B cell (primary cell): Measurements from ENCODE around the gene SULT1A2. TPM values are rescaled to one million over a fixed set of nuclear protein-coding genes. Genes with fewer than 3 reads are reported as not detected.

ENCODE experiments used
- ATAC-seq: fragments of 200-7000 bp; cut with Tn5 transposase; one replicate; pipeline ENCODE4 v1.10.0; 2021; ENCODE audit warnings: low read depth, mild to moderate bottlenecking, moderate number of reproducible peaks, moderate library complexity
- CTCF ChIA-PET: fragments of 350-600 bp; sonication (Branson Sonifier 250); formaldehyde crosslinking; loops from one replicate; lab custom pipeline; 2021; ENCODE audit warnings: antibody characterized with exemption, inconsistent platforms; lab: Charles Lee
- POLR2A ChIA-PET: fragments of 350-600 bp; sonication (Branson Sonifier 250); formaldehyde crosslinking; loops from one replicate; lab custom pipeline; 2021; ENCODE audit warnings: antibody characterized with exemption; lab: Charles Lee
- DNase-seq: peaks from one replicate; pipeline ENCODE4 v3.0.0; 2013
- H2AFZ ChIP-seq: 2 replicates; pipeline ENCODE4 v1.6.1; 2012; ENCODE audit warnings: mild to moderate bottlenecking, low read depth, low read length; ENCODE audit not compliant: insufficient read depth, poor library complexity, severe bottlenecking
- H3K27ac ChIP-seq, 2 donors: 1 replicate in 1 of 2; 2 replicates in 1 of 2; pipeline ENCODE4 v1.5.1; 2012 to 2013; ENCODE audit warnings: low read length in 2 of 2, mild to moderate bottlenecking in 2 of 2, moderate library complexity in 1 of 2
- H3K27me3 ChIP-seq, 4 experiments: fragments of 200-600 bp in 1 of 4; sonication (generic) in 1 of 4; replicated peaks in 1 of 4; 1 replicate in 2 of 4; 2 replicates in 2 of 4; pipeline versions ENCODE4 v1.6.1 to v1.7.0; 2013 to 2016; ENCODE audit warnings: low read length in 3 of 4, mild to moderate bottlenecking in 2 of 4, mixed read lengths in 1 of 4, moderate library complexity in 1 of 4; ENCODE audit not compliant: insufficient read depth in 4 of 4, control insufficient read depth in 3 of 4; ENCODE audit errors: control extremely low read depth in 1 of 4
- H3K36me3 ChIP-seq, 2 experiments: replicated peaks in 1 of 2; 1 replicate in 1 of 2; 2 replicates in 1 of 2; pipeline versions ENCODE4 v1.6.1 to v1.7.1; 2013; ENCODE audit warnings: low read length in 1 of 2; ENCODE audit not compliant: insufficient read depth in 2 of 2, control insufficient read depth in 1 of 2; ENCODE audit errors: control extremely low read depth in 1 of 2, extremely low read depth in 1 of 2
- H3K4me1 ChIP-seq, 2 donors: fragments of 200-600 bp in 1 of 2; sonication (generic) in 1 of 2; 1 replicate in 1 of 2; 2 replicates in 1 of 2; pipeline versions ENCODE4 v1.5.1 to v1.6.1; 2013 to 2017; ENCODE audit warnings: low read length in 2 of 2; ENCODE audit not compliant: control insufficient read depth in 2 of 2, insufficient read depth in 2 of 2
- H3K4me2 ChIP-seq: replicated peaks from 2 replicates; pipeline ENCODE3; 2012; ENCODE audit warnings: mild to moderate bottlenecking, low read depth, low read length; ENCODE audit not compliant: poor library complexity, severe bottlenecking
- H3K4me3 ChIP-seq, 5 experiments: fragments of 200-600 bp in 1 of 5; sonication (generic) in 1 of 5; 1 replicate in 3 of 5; 2 replicates in 2 of 5; pipeline versions ENCODE4 v1.5.1 to v1.7.0; 2011 to 2016; ENCODE audit warnings: low read length in 4 of 5, mild to moderate bottlenecking in 4 of 5, low read depth in 2 of 5, control low read depth in 1 of 5, moderate library complexity in 1 of 5; ENCODE audit not compliant: insufficient read depth in 1 of 5; ENCODE audit errors: control extremely low read depth in 1 of 5, extremely low read depth in 1 of 5
- H3K79me2 ChIP-seq: fragments of 200-600 bp; sonication (generic); one replicate; pipeline ENCODE4 v1.6.0; 2016; ENCODE audit warnings: low read length; ENCODE audit not compliant: control insufficient read depth, insufficient read depth
- H3K9ac ChIP-seq: fragments of 200-600 bp; sonication (generic); 2 replicates; pipeline ENCODE4 v1.6.1; 2017; ENCODE audit warnings: mild to moderate bottlenecking, low read length, moderate library complexity
- H3K9me3 ChIP-seq, 3 donors: one replicate each; pipeline versions ENCODE4 v1.6.1 to v1.7.1; 2013; ENCODE audit warnings: low read length in 2 of 3; ENCODE audit not compliant: control insufficient read depth in 2 of 3, insufficient read depth in 1 of 3; ENCODE audit errors: control extremely low read depth in 1 of 3
- H4K20me1 ChIP-seq: 2 replicates; pipeline ENCODE4 v1.6.0; 2012; ENCODE audit warnings: mild to moderate bottlenecking, low read length; ENCODE audit not compliant: insufficient read depth, control insufficient read depth, poor library complexity, severe bottlenecking
- H3K27ac Mint-ChIP-seq: one replicate; pipeline ENCODE4 v1.8.0; 2021; ENCODE audit warnings: mixed read lengths
- H3K27me3 Mint-ChIP-seq: one replicate; pipeline ENCODE4 v1.8.0; 2021; ENCODE audit warnings: mixed read lengths
- H3K4me1 Mint-ChIP-seq: one replicate; pipeline ENCODE4 v1.8.0; 2021; ENCODE audit warnings: mixed read lengths
- H3K4me3 Mint-ChIP-seq: one replicate; pipeline ENCODE4 v1.8.0; 2021; ENCODE audit warnings: mixed read lengths
- H3K9me3 Mint-ChIP-seq: one replicate; pipeline ENCODE4 v1.8.0; 2022; ENCODE audit warnings: mixed read lengths; ENCODE audit not compliant: insufficient read depth
- CTCF ChIP-seq: fragments of 200-600 bp; IDR thresholded peaks from one replicate; pipeline ENCODE4 v1.8.0; 2022; ENCODE audit warnings: antibody characterized with exemption, mild to moderate bottlenecking
- EZH2 ChIP-seq: IDR thresholded peaks from 2 replicates; pipeline ENCODE4 v1.6.1; 2012; ENCODE audit warnings: borderline replicate concordance, low read depth, mild to moderate bottlenecking, moderate library complexity, low read length; ENCODE audit not compliant: insufficient read depth, poor library complexity, severe bottlenecking
- WGBS: methylation state at CpG from one replicate; pipeline ENCODE4 v1.1.5; 2013; ENCODE audit warnings: missing lambda C conversion rate; ENCODE audit not compliant: insufficient coverage; 5-methylcytosine and 5-hydroxymethylcytosine counted together
- intact Hi-C: fragments of 100-400 bp; cut with micrococcal nuclease; formaldehyde crosslinking; loops from one replicate; pipeline ENCODE4 v1.10.0; 2022
- polyA plus RNA-seq: library from polyadenylated mRNA; depleted of rRNA; stranded (reverse); fragments of >200 nt; gene quantifications from 2 replicates; pipeline ENCODE4 v1.2.3, GENCODE V29; 2012
- total RNA-seq, 2 donors: library from RNA; stranded (reverse); fragments of 120-200 nt in 1 of 2; gene quantifications; 1 replicate in 1 of 2; 2 replicates in 1 of 2; pipeline versions ENCODE4 v1.2.3 to v1.2.4, GENCODE V29; 2013 to 2022

SULT1A2 gene
- total and polyA plus RNA-seq, 2 donors (not counting 1 experiment from before 2014, with no cell fraction given), result 0.32 TPM; not detected in 1

- no peaks in the 10 kb centered on the region for H3K36me3 ChIP-seq
- H3K79me2 ChIP-seq, result peaks cover under 1% of the 10 kb centered on the region
- CTCF ChIA-PET, result interaction anchor here (0.6 kb wide), 1 partner anchor 73 kb away, joined by 3 read pairs; no protein-coding TSS in a partner anchor
- H3K27ac ChIP-seq, result no peak overlapping the region
- no peak overlapping the region for H3K4me3 ChIP-seq
- Mint-ChIP-seq H3K4me3 (no peak overlapping the region), H3K27ac (no peak overlapping the region), H3K4me1 (peaks cover 8% of the 10 kb centered on the region), H3K9me3 (no peaks in the 10 kb centered on the region), H3K27me3 (peaks cover 14% of the 10 kb centered on the region)
- ATAC-seq (no peak), DNase-seq (peak; percentile 35)
- H3K9ac ChIP-seq, result no peak overlapping the region
- POLR2A ChIA-PET, result no interaction called here
- H4K20me1 ChIP-seq, result peaks cover 2% of the 10 kb centered on the region
- 37% methylated on average over 2 of the region's 11 CpGs for WGBS
- TF ChIP-seq CTCF (peak; percentile 25), EZH2 (no peak)
- intact Hi-C loops, result no loop called here
- no peak overlapping the region for H3K4me2 ChIP-seq
- no peaks in the 10 kb centered on the region for H3K9me3 ChIP-seq
- H2AFZ ChIP-seq, result peak overlapping the region; percentile 22
- H3K4me1 ChIP-seq, result peaks cover 5 to 8% of the 10 kb centered on the region in 2 donors
- no peaks in the 10 kb centered on the region for H3K27me3 ChIP-seq
These were observed 47.5 kb downstream of the SULT1A2 start for GRCh38 chr16:28549301-28549899.

GRCh38 chr16:28548306-28548802 lies 48.5 kb downstream of the SULT1A2 start:
- DNase-seq (no peak), ATAC-seq (no peak)
- Histone ChIP-seq H3K27ac (no peak overlapping the region), H3K4me3 (no peak overlapping the region), H4K20me1 (no peaks in the 10 kb centered on the region), H3K9ac (no peak overlapping the region), H2AFZ (no peak overlapping the region), H3K36me3 (no peaks in the 10 kb centered on the region), H3K27me3 (peaks cover 0 to 3% (median 0%) of the 10 kb centered on the region in 4 experiments), H3K9me3 (no peaks in the 10 kb centered on the region), H3K79me2 (no peaks in the 10 kb centered on the region), H3K4me2 (no peak overlapping the region), H3K4me1 (peaks cover 3% of the 10 kb centered on the region in 2 donors)
- Mint-ChIP-seq H3K4me3 (no peak overlapping the region), H3K27ac (no peak overlapping the region), H3K27me3 (peaks cover 14% of the 10 kb centered on the region), H3K9me3 (no peaks in the 10 kb centered on the region), H3K4me1 (peaks cover 3% of the 10 kb centered on the region)
- TF ChIP-seq EZH2 (no peak), CTCF (no peak)
- POLR2A ChIA-PET, result no interaction called here
- intact Hi-C loops, result no loop called here
- WGBS, result 82% methylated on average over 7 of the region's 14 CpGs
- CTCF ChIA-PET, result no interaction called here
